Measurements from ENCODE around the gene EFS.

The EFS gene

DNA sequence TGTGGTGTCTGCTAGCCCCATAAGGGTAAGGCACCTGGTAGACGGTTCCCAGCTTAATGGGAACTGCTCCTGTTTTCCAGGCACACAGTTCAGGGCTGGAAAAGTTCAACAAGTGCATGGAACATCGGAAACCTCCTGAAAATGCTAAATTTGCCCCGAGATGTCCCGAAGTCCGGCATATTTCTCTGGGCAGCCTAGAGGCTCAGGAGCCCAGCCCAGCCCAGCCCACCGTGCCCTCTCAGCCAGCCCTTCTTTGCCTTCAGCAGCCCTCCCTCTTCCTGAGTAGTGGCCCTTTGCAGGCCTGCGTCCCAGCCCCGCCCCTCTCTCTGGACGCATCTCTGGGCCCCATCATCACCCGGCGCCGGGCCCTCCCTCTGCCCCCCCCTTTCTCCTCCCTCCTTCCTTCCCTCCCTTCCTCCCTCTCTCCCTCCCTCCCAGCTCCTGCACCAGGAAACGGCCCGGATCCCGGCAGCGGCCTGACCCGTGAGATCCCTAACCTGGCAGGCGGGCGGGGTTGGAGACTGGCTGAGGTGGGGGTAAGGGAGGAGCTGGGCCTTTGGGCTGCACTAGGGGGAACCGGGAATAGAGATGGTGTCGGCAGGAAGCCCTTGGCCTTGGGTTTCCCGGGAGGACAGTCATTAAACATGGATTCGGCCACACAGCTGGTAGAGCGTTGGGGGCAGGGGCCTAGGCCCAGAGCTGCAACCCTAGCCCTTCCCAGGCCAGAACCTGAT lies 58.4 kb downstream of the EFS start, which contains the start of gene BCL2L2:
Gene BCL2L2 (plus strand): TSS at position 422 of the 734 bp plus-strand sequence. CDS start 935 bp downstream, outside the sequence.
- Mint-ChIP-seq H3K27ac (no peak within 1 kb of the TSS), H3K36me3 (ENCODE audit: low read depth) (peaks cover 2% of the 10 kb centered on the region), H3K27me3 (peaks cover 23% of the 10 kb centered on the region), H3K4me3 (peak within 1 kb of the TSS; percentile 42), H3K4me1 (peaks cover 16% of the 10 kb centered on the region), H3K9me3 (no peaks in the 10 kb centered on the region)
- DNase-seq (peak; percentile 40), ATAC-seq (no peak)

Measured in activated naive CD8-positive, alpha-beta T cell treated with anti-CD3 and anti-CD28 coated beads, Interleukin-2, amount 50 U/mL, for 24 hours (primary cell).